ENCODE results near the gene CAMK1D.

- TF ChIP-seq POLR2A (IDR thresholded peaks at IDR 0.05; ENCODE audit: extremely low read depth, insufficient read length): no peak
- no peak for TF ChIP-seq CTCF (IDR thresholded peaks at IDR 0.05; ENCODE audit: low read depth, low read length)
- no peak for TF ChIP-seq MAX (IDR thresholded peaks at IDR 0.05; ENCODE audit: low read depth, low read length)
- TF ChIP-seq MYC (IDR thresholded peaks at IDR 0.05; ENCODE audit: low read depth, low read length): no peak; the same call in 1 of the 2 replicates
Measured at GRCh38 chr10:12349629-12350166, 351 bp downstream of the CAMK1D start.

Measured in NB4 (cell line).